Measurements from ENCODE around the gene NUFIP1.
"Not testable (repeated sequence)": the region's sequence is repeated elsewhere in the genome, so short reads cannot be mapped to it uniquely, and the experiment has no call there.

The NUFIP1 gene

GRCh38 chr13:44952671-44953070 lies 36.6 kb downstream of the NUFIP1 start:
- no peak for TF ChIP-seq CTCF (conservative IDR thresholded peaks at IDR 0.05; ENCODE audit: low read depth, low read length)
- no peak overlapping the region for H3K4me3 ChIP-seq (ENCODE audit: low read depth, low read length)
- DNase-seq (ENCODE audit: low read depth): no peak

- DNase-seq (ENCODE audit: low read depth): peak; percentile 41
These were observed 38.1 kb downstream of the NUFIP1 start for GRCh38 chr13:44951184-44951583.

GRCh38 chr13:44943411-44943810 lies 45.9 kb downstream of the NUFIP1 start:
- not testable (repeated sequence) for H3K4me3 ChIP-seq (ENCODE audit: low read depth, low read length); DNase-seq (ENCODE audit: low read depth)

More at GRCh38 chr13:44951184-44951583, 38.1 kb downstream of the NUFIP1 start:
- no peak overlapping the region for H3K4me3 ChIP-seq (ENCODE audit: low read depth, low read length)
- TF ChIP-seq CTCF (conservative IDR thresholded peaks at IDR 0.05; ENCODE audit: low read depth, low read length): no peak

- no peak for DNase-seq (ENCODE audit: low read depth)
- no peak for TF ChIP-seq CTCF (conservative IDR thresholded peaks at IDR 0.05; ENCODE audit: low read depth, low read length)
- H3K4me3 ChIP-seq (ENCODE audit: low read depth, low read length): no peak overlapping the region
These were observed 50.4 kb downstream of the NUFIP1 start for GRCh38 chr13:44938854-44939253.

- H3K4me3 ChIP-seq (ENCODE audit: low read depth, low read length): no peak overlapping the region
- TF ChIP-seq CTCF (conservative IDR thresholded peaks at IDR 0.05; ENCODE audit: low read depth, low read length): no peak
- no peak for DNase-seq (ENCODE audit: low read depth)
These were observed 53.0 kb downstream of the NUFIP1 start for GRCh38 chr13:44936246-44936645.

GRCh38 chr13:44934724-44935123 lies 54.5 kb downstream of the NUFIP1 start:
- peak; percentile 82 for DNase-seq (ENCODE audit: low read depth)
- H3K4me3 ChIP-seq (ENCODE audit: low read depth, low read length): no peak overlapping the region
- TF ChIP-seq CTCF (conservative IDR thresholded peaks at IDR 0.05; ENCODE audit: low read depth, low read length): no peak

GRCh38 chr13:44932850-44933251 lies 56.4 kb downstream of the NUFIP1 start:
- TF ChIP-seq CTCF (conservative IDR thresholded peaks at IDR 0.05; ENCODE audit: low read depth, low read length): no peak
- no peak overlapping the region for H3K4me3 ChIP-seq (ENCODE audit: low read depth, low read length)
- peak; percentile 79 for DNase-seq (ENCODE audit: low read depth)

Data from choroid plexus epithelial cell (primary cell).